GM23338 (cell line): ENCODE measurements around the gene CACNB1. TPM values are rescaled to one million over a fixed set of nuclear protein-coding genes. Genes with fewer than 3 reads are reported as not detected.
"Not testable (repeated sequence)": the region's sequence is repeated elsewhere in the genome, so short reads cannot be mapped to it uniquely, and the experiment has no call there.

Experiments used
- ATAC-seq: fragments of 200-7000 bp; cut with Tn5 transposase; 3 replicates; pipeline ENCODE4 v1.9.1; 2020
- DNase-seq: peaks from one replicate; pipeline ENCODE4 v3.0.0-alpha.2; 2015; ENCODE audit warnings: low spot score
- H2AFZ ChIP-seq: fragments of 200-600 bp; sonication (generic); 2 replicates; pipeline ENCODE4 v1.8.0; 2016; ENCODE audit warnings: antibody characterized with exemption, mild to moderate bottlenecking, moderate library complexity
- H3F3A ChIP-seq: fragments of 200-600 bp; sonication (generic); replicated peaks from 2 replicates; pipeline ENCODE4 v1.8.0; 2017; ENCODE audit warnings: antibody characterized with exemption, mixed run types, low read depth
- H3K27ac ChIP-seq: fragments of 200-600 bp; sonication (generic); 2 replicates; pipeline ENCODE4 v1.6.1; 2016; ENCODE audit warnings: low read depth
- H3K27me3 ChIP-seq: fragments of 200-600 bp; sonication (generic); 2 replicates; pipeline ENCODE4 v1.8.0; 2016; ENCODE audit warnings: mild to moderate bottlenecking, mixed run types, moderate library complexity; ENCODE audit not compliant: insufficient read depth
- H3K36me3 ChIP-seq: fragments of 200-600 bp; sonication (generic); 2 replicates; pipeline ENCODE4 v1.8.0; 2016; ENCODE audit warnings: mild to moderate bottlenecking; ENCODE audit not compliant: insufficient read depth
- H3K4me1 ChIP-seq: fragments of 200-600 bp; sonication (generic); 2 replicates; pipeline ENCODE4 v1.8.0; 2016; ENCODE audit warnings: mild to moderate bottlenecking, moderate library complexity; ENCODE audit not compliant: insufficient read depth
- H3K4me2 ChIP-seq: fragments of 200-600 bp; sonication (generic); 2 replicates; pipeline ENCODE4 v1.7.1; 2017; ENCODE audit warnings: mixed run types
- H3K4me3 ChIP-seq: fragments of 200-600 bp; sonication (generic); 2 replicates; pipeline ENCODE4 v1.6.1; 2016; ENCODE audit warnings: mixed run types
- H3K79me2 ChIP-seq: fragments of 200-600 bp; sonication (generic); replicated peaks from 2 replicates; pipeline ENCODE4 v1.8.0; 2017; ENCODE audit warnings: mild to moderate bottlenecking; ENCODE audit not compliant: insufficient read depth
- H3K9me2 ChIP-seq: fragments of 200-600 bp; sonication (generic); 2 replicates; pipeline ENCODE4 v1.8.0; 2017; ENCODE audit not compliant: insufficient read depth
- H4K20me1 ChIP-seq: fragments of 200-600 bp; sonication (generic); replicated peaks from 2 replicates; pipeline ENCODE4 v1.8.0; 2017; ENCODE audit warnings: mild to moderate bottlenecking; ENCODE audit not compliant: insufficient read depth
- H3K27ac Mint-ChIP-seq: 2 replicates; pipeline ENCODE4 v1.8.0; 2020; ENCODE audit warnings: inconsistent platforms, mild to moderate bottlenecking, moderate library complexity, mixed read lengths
- H3K27me3 Mint-ChIP-seq: 3 replicates; pipeline ENCODE4 v1.8.0; 2022; ENCODE audit warnings: low read depth, mild to moderate bottlenecking, moderate library complexity, mixed read lengths, inconsistent platforms; ENCODE audit not compliant: insufficient read depth, poor library complexity
- H3K36me3 Mint-ChIP-seq: 3 replicates; pipeline ENCODE4 v1.8.0; 2021; ENCODE audit warnings: low read depth, mild to moderate bottlenecking, inconsistent platforms, moderate library complexity, mixed read lengths
- H3K4me1 Mint-ChIP-seq: 3 replicates; pipeline ENCODE4 v1.8.0; 2020; ENCODE audit warnings: mild to moderate bottlenecking, inconsistent platforms, mixed read lengths
- H3K4me3 Mint-ChIP-seq: 3 replicates; pipeline ENCODE4 v1.8.0; 2021; ENCODE audit warnings: moderate library complexity, mild to moderate bottlenecking, inconsistent platforms, mixed read lengths
- H3K9me3 Mint-ChIP-seq: 3 replicates; pipeline ENCODE4 v1.8.0; 2020; ENCODE audit warnings: moderate library complexity, mild to moderate bottlenecking, inconsistent platforms, mixed read lengths
- CREB1 ChIP-seq: fragments of 250-450 bp; sonication (Bioruptor Pico); IDR thresholded peaks from 2 replicates; pipeline ENCODE4 v1.5.0; 2020; ENCODE audit warnings: low read depth, mild to moderate bottlenecking, moderate library complexity
- EZH2 ChIP-seq: fragments of 200-600 bp; sonication (generic); IDR thresholded peaks from one replicate; pipeline ENCODE4 v1.8.0; 2017; ENCODE audit warnings: antibody characterized with exemption, mild to moderate bottlenecking, low read depth; ENCODE audit not compliant: unreplicated experiment
- EZH2phosphoT487 ChIP-seq: fragments of 200-600 bp; sonication (generic); IDR thresholded peaks from one replicate; pipeline ENCODE4 v1.8.1; 2018; ENCODE audit warnings: antibody characterized with exemption; ENCODE audit not compliant: unreplicated experiment
- JUNB ChIP-seq: IDR thresholded peaks from one replicate; pipeline ENCODE4 v1.6.1; 2016; ENCODE audit warnings: antibody characterized with exemption; ENCODE audit not compliant: unreplicated experiment
- NANOG ChIP-seq: IDR thresholded peaks from 2 replicates; pipeline ENCODE4 v1.6.1; 2016; ENCODE audit warnings: antibody characterized with exemption, borderline replicate concordance
- POLR2AphosphoS5 ChIP-seq: IDR thresholded peaks from 2 replicates; pipeline ENCODE4 v1.6.1; 2016; ENCODE audit warnings: antibody characterized with exemption, low read depth
- STAT1 ChIP-seq: IDR thresholded peaks from one replicate; pipeline ENCODE4 v1.6.1; 2016; ENCODE audit warnings: antibody characterized with exemption; ENCODE audit not compliant: unreplicated experiment
- ZNF114 ChIP-seq: fragments of 250-450 bp; sonication (Bioruptor Pico); IDR thresholded peaks from 2 replicates; pipeline ENCODE4 v1.5.0; 2020; ENCODE audit warnings: mild to moderate bottlenecking, moderate library complexity
- ZNF331 ChIP-seq: fragments of 250-450 bp; sonication (Bioruptor Pico); IDR thresholded peaks from 2 replicates; pipeline ENCODE4 v1.5.0; 2020; ENCODE audit warnings: low read depth, mild to moderate bottlenecking, moderate library complexity
- polyA plus RNA-seq: library from polyadenylated mRNA; unstranded; fragments of >200 nt; fragmentation: Nextera tagmentation; extraction: Ambion mirVana; gene quantifications from 2 replicates; pipeline ENCODE4 v1.2.1, GENCODE V29; 2016
- total RNA-seq: library from RNA; depleted of rRNA; stranded (reverse); fragments of >200 nt; shearing (Covaris generic); gene quantifications from 2 replicates; pipeline ENCODE4 v1.2.3, GENCODE V29; 2014
- TF ChIP-seq, protein P1 (sequence below): IDR thresholded peaks from 2 replicates; pipeline ENCODE4 v1.6.1; 2016; ENCODE audit warnings: antibody characterized with exemption
- TF ChIP-seq, protein P2 (sequence below): fragments of 250-450 bp; sonication (Bioruptor Pico); IDR thresholded peaks from 2 replicates; pipeline ENCODE4 v1.5.0; 2020; ENCODE audit warnings: mild to moderate bottlenecking, moderate library complexity
- TF ChIP-seq, protein P3 (sequence below): IDR thresholded peaks from one replicate; pipeline ENCODE4 v1.6.1; 2018; ENCODE audit warnings: antibody characterized with exemption; ENCODE audit not compliant: unreplicated experiment

The CACNB1 gene
- total and polyA plus RNA-seq, 2 experiments from 2014 or later, result 8.4 to 13.1 TPM

DNA sequence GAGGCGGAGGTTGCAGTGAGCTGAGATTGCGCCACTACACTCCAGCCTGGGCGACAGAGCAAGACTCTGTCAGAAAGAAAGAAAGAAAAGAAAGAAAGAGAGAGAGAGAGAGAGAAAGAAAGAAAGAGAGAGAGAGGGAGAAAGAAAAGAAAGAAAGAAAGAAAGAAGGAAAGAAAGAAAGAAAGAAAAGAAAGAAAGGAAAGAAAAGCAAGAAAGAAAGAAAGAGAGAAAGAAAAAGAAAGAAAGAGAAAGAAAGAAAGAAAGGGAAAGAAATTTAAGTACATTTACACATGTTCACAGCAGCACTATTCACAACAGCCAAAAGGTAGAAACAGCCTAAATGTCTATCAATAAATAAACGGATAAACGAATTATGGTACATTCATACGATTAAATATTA is 67.9 kb downstream of the CACNB1 start:
- not testable (repeated sequence) for H3K9me2 ChIP-seq, H3K4me2 ChIP-seq, H3K27ac Mint-ChIP-seq, H3K36me3 ChIP-seq, H3K4me3 Mint-ChIP-seq, H3K27me3 ChIP-seq, H3K4me1 Mint-ChIP-seq, H3K36me3 Mint-ChIP-seq, H3K4me3 ChIP-seq, DNase-seq, H3K27ac ChIP-seq, H2AFZ ChIP-seq, H4K20me1 ChIP-seq, H3K4me1 ChIP-seq, H3K79me2 ChIP-seq, ATAC-seq, H3F3A ChIP-seq, H3K9me3 Mint-ChIP-seq
- H3K27me3 Mint-ChIP-seq, result peaks cover 12% of the 10 kb centered on the region

DNA sequence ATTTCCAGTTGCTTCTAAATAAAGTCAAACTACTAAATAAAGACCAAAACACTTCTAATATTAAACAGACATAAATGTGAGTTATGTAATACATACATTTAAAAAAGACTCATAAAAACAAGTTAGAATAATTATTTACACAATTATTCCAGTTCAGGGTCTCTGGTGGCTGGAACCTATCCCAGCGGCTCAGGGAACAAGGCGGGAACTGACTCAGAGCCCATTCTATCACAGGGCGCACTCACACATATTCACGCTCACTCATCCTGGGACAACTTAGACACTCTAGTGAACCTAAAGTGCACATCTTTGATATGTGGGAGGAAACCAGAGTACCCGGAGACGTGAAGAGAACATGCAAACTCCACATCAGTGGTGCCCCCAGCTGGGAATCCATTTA is 71.0 kb downstream of the CACNB1 start:
- Histone ChIP-seq H4K20me1 (no peaks in the 10 kb centered on the region), H3K4me3 (no peak overlapping the region), H3K27ac (no peak overlapping the region), H3K9me2 (no peaks in the 10 kb centered on the region), H3K4me2 (no peak overlapping the region), H2AFZ (no peak overlapping the region), H3K27me3 (no peaks in the 10 kb centered on the region), H3K36me3 (no peaks in the 10 kb centered on the region), H3K79me2 (no peaks in the 10 kb centered on the region), H3F3A (no peaks in the 10 kb centered on the region), H3K4me1 (no peaks in the 10 kb centered on the region)
- DNase-seq (no peak), ATAC-seq (no peak)
- Mint-ChIP-seq H3K9me3 (no peaks in the 10 kb centered on the region), H3K27ac (no peak overlapping the region), H3K4me1 (no peaks in the 10 kb centered on the region), H3K36me3 (no peaks in the 10 kb centered on the region), H3K27me3 (peaks cover 8% of the 10 kb centered on the region), H3K4me3 (no peak overlapping the region)
- no peak for TF ChIP-seq CREB1 (CRISPR knock-in tag)
- TF ChIP-seq, protein P1, sequence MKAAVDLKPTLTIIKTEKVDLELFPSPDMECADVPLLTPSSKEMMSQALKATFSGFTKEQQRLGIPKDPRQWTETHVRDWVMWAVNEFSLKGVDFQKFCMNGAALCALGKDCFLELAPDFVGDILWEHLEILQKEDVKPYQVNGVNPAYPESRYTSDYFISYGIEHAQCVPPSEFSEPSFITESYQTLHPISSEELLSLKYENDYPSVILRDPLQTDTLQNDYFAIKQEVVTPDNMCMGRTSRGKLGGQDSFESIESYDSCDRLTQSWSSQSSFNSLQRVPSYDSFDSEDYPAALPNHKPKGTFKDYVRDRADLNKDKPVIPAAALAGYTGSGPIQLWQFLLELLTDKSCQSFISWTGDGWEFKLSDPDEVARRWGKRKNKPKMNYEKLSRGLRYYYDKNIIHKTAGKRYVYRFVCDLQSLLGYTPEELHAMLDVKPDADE, result no peak
- TF ChIP-seq, protein P2, sequence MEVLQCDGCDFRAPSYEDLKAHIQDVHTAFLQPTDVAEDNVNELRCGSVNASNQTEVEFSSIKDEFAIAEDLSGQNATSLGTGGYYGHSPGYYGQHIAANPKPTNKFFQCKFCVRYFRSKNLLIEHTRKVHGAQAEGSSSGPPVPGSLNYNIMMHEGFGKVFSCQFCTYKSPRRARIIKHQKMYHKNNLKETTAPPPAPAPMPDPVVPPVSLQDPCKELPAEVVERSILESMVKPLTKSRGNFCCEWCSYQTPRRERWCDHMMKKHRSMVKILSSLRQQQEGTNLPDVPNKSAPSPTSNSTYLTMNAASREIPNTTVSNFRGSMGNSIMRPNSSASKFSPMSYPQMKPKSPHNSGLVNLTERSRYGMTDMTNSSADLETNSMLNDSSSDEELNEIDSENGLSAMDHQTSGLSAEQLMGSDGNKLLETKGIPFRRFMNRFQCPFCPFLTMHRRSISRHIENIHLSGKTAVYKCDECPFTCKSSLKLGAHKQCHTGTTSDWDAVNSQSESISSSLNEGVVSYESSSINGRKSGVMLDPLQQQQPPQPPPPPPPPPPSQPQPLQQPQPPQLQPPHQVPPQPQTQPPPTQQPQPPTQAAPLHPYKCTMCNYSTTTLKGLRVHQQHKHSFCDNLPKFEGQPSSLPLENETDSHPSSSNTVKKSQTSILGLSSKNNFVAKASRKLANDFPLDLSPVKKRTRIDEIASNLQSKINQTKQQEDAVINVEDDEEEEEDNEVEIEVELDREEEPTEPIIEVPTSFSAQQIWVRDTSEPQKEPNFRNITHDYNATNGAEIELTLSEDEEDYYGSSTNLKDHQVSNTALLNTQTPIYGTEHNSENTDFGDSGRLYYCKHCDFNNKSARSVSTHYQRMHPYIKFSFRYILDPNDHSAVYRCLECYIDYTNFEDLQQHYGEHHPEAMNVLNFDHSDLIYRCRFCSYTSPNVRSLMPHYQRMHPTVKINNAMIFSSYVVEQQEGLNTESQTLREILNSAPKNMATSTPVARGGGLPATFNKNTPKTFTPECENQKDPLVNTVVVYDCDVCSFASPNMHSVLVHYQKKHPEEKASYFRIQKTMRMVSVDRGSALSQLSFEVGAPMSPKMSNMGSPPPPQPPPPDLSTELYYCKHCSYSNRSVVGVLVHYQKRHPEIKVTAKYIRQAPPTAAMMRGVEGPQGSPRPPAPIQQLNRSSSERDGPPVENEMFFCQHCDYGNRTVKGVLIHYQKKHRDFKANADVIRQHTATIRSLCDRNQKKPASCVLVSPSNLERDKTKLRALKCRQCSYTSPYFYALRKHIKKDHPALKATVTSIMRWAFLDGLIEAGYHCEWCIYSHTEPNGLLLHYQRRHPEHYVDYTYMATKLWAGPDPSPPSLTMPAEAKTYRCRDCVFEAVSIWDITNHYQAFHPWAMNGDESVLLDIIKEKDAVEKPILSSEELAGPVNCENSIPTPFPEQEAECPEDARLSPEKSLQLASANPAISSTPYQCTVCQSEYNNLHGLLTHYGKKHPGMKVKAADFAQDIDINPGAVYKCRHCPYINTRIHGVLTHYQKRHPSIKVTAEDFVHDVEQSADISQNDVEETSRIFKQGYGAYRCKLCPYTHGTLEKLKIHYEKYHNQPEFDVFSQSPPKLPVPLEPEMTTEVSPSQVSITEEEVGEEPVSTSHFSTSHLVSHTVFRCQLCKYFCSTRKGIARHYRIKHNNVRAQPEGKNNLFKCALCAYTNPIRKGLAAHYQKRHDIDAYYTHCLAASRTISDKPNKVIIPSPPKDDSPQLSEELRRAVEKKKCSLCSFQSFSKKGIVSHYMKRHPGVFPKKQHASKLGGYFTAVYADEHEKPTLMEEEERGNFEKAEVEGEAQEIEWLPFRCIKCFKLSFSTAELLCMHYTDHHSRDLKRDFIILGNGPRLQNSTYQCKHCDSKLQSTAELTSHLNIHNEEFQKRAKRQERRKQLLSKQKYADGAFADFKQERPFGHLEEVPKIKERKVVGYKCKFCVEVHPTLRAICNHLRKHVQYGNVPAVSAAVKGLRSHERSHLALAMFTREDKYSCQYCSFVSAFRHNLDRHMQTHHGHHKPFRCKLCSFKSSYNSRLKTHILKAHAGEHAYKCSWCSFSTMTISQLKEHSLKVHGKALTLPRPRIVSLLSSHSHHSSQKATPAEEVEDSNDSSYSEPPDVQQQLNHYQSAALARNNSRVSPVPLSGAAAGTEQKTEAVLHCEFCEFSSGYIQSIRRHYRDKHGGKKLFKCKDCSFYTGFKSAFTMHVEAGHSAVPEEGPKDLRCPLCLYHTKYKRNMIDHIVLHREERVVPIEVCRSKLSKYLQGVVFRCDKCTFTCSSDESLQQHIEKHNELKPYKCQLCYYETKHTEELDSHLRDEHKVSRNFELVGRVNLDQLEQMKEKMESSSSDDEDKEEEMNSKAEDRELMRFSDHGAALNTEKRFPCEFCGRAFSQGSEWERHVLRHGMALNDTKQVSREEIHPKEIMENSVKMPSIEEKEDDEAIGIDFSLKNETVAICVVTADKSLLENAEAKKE (CRISPR knock-in tag), result no peak
- TF ChIP-seq, protein P3, sequence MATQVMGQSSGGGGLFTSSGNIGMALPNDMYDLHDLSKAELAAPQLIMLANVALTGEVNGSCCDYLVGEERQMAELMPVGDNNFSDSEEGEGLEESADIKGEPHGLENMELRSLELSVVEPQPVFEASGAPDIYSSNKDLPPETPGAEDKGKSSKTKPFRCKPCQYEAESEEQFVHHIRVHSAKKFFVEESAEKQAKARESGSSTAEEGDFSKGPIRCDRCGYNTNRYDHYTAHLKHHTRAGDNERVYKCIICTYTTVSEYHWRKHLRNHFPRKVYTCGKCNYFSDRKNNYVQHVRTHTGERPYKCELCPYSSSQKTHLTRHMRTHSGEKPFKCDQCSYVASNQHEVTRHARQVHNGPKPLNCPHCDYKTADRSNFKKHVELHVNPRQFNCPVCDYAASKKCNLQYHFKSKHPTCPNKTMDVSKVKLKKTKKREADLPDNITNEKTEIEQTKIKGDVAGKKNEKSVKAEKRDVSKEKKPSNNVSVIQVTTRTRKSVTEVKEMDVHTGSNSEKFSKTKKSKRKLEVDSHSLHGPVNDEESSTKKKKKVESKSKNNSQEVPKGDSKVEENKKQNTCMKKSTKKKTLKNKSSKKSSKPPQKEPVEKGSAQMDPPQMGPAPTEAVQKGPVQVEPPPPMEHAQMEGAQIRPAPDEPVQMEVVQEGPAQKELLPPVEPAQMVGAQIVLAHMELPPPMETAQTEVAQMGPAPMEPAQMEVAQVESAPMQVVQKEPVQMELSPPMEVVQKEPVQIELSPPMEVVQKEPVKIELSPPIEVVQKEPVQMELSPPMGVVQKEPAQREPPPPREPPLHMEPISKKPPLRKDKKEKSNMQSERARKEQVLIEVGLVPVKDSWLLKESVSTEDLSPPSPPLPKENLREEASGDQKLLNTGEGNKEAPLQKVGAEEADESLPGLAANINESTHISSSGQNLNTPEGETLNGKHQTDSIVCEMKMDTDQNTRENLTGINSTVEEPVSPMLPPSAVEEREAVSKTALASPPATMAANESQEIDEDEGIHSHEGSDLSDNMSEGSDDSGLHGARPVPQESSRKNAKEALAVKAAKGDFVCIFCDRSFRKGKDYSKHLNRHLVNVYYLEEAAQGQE, result no peak
- TF ChIP-seq ZNF114 (CRISPR knock-in tag), result no peak
- TF ChIP-seq EZH2, result no peak
- no peak for TF ChIP-seq ZNF331 (CRISPR knock-in tag)
- TF ChIP-seq STAT1, result no peak
- no peak for TF ChIP-seq JUNB
- TF ChIP-seq NANOG, result no peak
- no peak for TF ChIP-seq EZH2phosphoT487
- no peak for TF ChIP-seq POLR2AphosphoS5
